ENCODE results near the gene LIN7C.

The LIN7C gene

DNA sequence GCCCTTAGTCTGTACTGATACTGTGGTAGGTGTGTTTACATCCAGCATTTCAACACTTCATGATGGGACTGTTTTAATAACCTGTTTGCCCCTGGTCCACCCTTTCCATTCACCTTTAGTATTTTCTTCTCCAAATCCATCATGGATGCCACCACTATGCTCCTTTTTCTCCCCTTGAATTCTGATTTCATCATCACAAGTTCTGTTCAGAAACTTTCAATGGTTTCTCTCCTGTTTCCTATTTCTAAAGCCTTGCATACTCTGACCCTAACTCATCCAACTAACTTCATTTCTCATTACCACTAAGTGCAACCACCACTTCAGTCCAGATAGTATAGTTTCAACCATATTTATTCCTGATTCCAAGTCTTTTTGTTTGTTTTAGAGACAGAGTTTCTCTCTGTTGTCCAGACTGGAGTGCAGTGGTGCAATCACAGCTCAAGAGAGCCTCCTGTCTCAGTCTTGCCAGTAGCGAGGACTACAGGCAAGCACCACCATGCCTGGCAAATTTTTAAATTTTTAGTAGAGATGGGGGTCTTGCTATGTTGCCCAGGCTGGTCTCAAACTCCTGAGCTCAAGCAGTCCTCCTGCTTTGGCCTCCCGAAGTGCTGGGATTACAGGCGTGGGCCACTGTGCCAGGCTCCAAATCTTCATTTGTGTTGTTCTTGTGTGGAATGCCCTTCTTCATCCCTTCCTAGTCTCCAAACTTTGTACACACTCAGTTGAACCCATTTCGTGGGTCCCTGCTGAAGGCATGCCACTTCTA is 1.2 kb upstream of the LIN7C start:
- no peak for DNase-seq

DNA sequence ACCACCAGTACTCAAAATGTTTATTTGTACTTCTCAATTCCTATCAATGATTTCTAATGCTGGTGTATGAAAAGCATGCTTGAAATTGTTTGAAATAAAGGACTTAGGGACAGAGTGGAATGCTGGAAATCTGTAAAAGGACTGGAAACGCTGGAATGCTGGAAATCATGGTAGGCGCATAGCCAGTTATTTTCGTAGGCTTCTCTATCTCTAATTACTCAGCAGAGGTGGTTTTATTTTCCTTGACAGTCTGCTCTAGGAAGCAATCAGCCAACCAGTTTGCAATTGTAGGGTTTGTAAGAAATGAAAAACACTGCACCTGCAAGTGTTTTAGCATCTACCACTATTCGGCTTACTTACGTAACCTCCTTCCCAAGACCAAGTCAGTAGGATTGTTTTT is 788 bp downstream of the LIN7C start:
- DNase-seq, result no peak

DNA sequence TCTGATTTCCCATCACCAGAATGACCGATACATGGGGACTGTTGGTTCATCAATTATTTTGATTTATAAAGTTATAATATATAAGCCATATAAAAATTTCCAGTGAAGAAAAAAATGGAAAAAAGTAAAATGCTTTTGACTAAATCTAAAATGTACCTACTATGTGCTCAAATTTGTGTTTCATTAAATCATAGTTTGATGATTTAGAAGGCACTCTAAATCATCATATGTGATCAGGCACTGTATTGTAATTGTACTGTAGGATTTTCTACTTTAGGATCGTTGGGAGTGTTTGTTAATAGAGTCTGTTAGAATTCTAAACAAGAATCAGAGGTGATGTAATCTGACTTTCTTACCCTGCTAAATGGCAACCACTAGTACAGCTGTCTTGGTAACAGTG is 2.4 kb downstream of the LIN7C start:
- no peak for DNase-seq

DNA sequence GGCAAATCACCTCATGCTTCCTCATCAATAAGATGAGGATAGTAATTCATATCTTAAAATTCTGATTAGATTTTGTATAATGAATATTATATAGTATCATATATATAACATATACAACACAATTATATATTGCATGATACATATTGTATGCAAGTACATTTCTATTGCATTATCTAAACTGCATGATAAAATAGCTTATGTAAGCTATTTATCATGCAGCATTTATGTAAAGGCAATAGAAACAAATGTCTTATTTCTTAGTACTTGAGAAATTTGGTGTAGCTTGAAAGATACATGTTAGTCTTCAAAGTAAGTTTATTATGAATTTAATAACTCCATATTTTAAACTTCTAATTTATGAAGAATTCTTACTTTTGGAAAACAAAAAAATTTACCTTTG is 5.5 kb downstream of the LIN7C start:
- no peak for DNase-seq

DNA sequence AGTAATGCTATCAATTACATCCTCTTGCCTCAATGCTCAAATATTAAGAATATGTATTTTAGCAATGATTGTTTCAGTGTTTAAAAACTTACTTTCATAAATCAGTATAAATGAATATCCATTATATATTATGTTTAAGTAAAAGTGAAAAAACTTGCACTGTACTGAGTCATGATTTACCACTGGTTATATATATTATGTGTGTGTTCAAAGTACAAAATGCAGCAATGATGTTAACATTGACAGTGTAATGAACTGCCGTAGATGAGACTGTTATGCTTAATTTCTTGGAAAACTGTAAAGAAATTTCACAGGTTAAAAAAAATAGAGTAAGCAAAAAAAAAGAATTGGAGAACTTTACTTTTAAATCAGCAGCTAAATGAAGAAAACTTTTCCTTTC is 8.7 kb downstream of the LIN7C start:
- DNase-seq, result no peak

GRCh38 chr11:27497284-27497866 is 9.2 kb downstream of the LIN7C start:
- peak in 1 of 2 donors; percentile 19 for DNase-seq

- no peak for DNase-seq
Measured at GRCh38 chr11:27496461-27496860, 10.1 kb downstream of the LIN7C start.

DNA sequence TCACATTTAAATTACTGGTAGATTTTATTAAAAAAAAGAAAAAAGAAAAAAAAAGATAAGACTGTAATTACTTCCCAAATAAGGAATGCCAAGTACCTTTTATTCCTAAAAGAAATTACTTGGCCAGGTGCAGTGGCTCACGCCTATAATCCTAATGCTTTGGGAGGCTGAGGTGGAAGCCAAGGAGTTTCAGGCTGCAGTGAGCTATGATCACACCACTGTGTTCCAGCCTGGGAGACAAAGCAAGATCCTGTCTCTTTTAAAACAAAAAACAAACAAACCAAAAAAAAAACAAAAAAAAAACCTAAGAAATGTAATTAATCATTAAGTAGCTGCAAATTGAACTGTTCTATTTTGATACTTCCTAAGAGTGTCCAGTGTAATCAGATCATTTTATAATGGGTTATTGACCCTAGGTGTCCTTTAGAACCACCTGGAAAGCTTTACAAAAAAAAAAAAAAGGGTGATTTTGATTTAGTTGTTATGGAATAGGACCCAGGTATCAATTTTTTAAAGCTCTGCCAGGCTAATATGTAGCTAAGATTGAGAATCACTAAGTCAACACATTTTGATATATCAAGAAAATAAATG is 10.8 kb downstream of the LIN7C start:
- no peak for DNase-seq

DNA sequence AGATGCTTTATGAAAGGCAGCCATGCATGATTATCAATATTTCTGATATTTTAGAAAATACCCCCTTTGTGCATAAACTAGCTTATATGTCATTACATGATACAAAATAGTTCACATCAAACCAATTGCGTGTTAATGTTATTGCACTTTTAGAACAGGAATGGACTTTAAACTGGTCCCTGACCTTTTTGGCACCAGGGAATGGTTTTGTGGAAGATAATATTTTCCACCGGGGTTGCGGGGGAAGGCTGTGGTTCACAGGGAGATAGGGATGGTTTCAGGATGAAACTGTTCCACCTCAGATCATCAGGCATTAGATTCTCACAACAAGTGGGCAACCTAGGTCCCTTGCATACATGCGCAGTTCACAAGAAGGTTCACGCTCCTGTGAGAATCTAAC is 17.5 kb downstream of the LIN7C start:
- DNase-seq, result no peak

DNA sequence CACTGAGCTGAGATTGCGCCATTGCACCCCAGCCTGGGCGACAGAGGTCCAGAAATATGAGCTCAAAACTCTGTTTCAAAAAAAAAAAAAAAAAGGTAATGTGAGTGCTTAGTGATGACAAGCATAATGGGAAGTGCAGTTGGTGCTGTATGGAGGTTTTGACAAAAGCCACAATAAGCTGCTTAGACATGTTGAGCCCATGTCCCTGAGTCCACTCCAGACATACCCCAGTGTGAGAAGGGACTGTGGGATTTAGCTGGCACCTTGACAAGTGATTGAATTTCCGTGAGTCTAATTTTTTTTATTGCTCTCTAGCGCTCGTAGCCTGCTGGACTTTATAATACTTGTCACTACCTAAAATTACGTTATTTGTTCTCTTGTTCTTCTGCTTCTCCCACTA is 18.9 kb downstream of the LIN7C start:
- no peak for DNase-seq

DNA sequence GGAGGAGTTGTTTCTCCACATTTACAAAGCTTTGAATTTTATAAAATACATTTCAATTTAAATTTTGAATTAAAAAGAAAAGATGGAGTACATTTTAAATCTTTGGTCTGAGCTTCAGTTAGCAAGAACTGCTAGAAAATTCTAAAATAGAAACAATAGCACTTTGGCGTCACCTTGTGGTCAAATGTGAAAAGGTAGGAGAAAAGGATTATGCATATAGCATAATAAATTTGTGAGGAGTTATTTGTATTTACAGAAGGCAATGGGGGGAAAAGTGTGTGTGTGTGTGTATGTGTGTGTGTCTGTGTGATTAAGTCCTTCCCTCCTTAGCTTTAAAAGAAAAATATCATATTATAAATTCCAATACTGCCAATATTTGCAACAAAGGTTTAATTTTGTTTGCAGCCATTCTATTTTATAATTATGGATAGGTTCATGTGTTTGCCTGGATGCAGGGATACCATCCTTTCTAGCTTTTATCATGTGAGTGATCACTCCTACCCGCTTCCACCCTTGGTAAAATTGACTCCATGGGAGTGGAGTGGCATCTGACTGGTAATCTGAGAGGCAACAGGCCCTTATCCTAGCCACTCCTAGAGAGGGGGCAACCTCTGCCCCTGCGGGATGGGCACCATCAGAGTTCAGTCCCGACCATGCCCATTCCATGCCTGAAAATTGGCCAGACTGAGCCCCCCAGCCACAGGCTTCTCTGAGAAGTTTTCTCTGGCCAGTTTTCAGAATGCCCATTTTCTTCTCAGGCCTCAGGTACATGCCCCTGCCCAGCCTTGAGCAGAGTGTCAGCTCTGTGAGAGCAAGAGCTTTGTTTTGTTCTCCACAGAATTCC is 20.4 kb downstream of the LIN7C start:
- peak in 1 of 2 donors; percentile 64 for DNase-seq

DNA sequence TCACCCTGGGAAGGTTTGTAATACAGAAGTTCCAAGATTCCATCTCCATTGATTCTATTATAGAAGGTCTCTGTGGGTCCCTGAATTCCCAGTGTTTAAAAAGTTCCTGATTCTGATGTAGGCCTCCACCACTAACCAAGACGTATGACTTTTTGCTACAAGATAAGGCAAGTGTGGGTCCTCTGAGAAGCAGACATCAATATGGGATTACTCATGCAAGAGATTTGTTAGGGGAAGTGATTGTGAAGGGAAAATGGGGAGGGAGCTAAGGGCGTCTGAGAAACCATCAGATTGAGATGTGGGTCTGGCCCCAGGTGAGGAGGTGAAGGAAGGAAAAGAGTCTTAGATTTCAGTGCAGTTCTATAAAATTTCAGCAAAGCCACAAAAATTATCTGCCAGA is 23.8 kb downstream of the LIN7C start:
- no peak for DNase-seq

DNA sequence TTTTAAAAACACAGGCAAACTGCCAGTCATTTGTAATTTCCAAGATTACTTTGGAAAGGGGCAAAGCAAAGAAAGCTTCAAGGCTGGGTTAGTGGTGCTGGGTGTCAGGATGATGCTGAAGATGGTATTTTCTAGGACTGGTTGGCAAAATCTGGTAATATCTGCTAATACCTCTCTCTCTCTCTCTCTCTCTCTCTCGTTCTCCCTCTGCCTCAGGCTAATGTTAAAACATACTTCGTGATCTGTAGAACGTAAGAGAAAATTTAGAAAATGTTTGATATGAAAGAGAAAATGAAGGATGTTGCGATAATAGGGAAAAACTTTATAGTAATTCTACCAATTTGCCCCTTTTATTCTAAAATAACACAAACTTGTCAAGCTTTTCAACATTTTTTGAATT is 24.6 kb downstream of the LIN7C start:
- no peak for DNase-seq

DNA sequence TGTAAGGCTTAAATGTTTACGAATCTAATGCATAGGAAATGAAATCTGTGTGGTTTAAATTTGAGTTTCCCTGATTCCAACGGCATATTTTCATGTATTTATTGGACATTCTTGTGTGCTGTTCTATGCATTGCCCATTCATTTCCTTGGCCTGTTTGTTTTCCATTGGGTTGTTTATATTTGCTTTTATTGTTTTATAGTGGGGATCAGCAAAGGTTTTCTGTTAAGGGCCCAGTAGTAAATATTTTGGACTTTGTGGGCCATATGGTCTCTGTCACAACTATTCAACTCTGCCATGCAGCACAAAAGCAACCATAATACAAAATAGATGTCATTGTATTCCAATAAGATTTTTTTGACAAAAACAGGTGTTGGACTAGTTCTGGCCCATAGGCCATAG is 28.7 kb downstream of the LIN7C start:
- DNase-seq, result no peak

GRCh38 chr11:27477243-27477642 is 29.3 kb downstream of the LIN7C start:
- no peak for DNase-seq

DNA sequence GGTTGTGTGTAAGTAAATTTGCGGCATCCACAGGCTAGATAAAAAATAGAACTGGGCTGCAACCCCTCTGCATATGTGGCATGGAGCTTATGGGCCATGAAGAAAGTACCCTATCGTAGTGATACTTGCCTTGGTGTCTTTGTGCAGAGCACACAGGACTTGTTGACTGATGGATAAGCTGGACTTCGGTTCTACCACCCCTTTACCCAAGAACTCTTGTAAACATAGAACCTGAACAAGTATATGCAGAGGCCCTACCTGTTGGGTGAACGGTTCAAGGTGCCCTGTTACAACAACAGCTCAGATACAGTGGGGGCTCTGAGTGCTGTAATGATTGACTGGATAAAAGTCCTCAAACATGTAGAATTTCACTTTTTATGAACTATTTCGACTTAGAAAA is 30.9 kb downstream of the LIN7C start:
- no peak for DNase-seq

GRCh38 chr11:27473017-27473406 is 33.6 kb downstream of the LIN7C start:
- no peak for DNase-seq

DNA sequence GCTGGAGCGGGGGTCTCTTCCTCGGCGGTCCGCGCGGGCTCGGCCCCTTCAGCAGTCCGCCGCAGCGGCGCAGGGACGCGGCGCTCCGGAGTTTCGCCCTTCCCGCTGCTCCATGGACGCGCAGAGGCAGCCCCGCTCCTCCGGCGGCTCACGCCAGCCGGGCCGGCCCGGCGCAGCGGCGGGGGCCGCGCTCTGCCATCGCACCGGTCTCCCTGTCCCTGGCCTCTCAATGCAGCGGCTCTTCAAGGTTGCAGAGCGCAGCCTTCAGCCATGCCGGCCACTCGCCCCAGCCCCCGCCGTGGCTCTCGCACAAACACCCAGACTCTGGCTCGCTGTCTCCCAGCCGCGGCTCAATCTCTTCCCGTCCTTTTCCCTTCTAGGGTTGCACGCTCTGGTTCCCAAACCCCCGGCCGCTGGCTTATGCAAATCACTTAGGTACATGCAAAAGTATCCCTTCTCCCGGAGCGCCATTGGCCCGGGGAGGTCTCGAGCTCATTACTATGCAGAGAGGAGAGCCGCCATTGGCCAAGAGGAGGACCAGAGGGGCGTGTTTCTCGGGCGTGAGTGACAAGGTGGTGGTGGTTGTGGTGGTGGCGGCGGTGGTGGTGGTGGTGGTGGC is 34.1 kb downstream of the LIN7C start, which contains the start of gene LGR4:
Gene LGR4 (minus strand): TSS at position 393 of the 619 bp plus-strand sequence. CDS start 488 bp downstream, outside the sequence.
- DNase-seq, result peak; percentile 75 to 81

DNA sequence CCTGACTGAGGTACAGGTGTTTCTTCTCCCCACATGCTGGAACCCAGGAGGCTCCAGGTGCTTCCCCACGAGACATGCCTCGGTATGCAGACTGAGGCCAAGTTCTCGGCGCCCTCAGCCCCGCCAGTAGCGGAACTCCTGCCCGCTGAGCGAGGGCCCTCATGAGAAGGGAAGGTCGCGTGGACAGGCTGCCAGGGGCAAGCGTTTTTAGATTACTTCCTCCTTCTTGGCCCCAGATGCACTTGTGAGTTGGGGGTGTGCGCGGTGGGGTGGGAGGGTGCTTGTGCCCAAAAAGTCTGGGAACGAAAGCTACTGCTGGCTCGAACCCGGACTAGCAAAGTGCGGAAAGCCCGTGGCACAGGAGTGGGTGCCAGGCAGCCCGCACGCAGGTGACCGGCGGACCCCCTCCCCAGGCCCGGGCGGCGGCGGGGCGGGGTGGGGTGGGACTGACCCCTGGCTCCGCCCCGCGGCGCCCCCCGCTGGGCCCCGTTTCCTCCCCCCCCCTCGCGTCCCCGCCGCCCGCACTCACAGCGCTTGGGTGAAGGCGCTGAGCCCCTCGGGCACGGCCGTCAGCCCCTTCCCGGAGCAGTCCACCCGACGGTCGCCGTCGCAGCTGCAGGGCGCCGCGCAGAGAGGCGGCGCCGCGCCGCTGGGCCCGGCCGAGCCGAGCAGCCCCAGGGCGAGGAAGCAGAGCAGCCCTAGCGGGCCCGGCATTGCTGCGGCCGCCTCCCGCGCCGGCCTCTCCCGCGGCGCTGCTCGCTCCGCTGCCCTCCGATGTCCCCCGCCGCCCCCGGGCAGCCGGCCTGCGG is 34.8 kb downstream of the LIN7C start:
- peak; percentile 15 to 31 for DNase-seq

DNA sequence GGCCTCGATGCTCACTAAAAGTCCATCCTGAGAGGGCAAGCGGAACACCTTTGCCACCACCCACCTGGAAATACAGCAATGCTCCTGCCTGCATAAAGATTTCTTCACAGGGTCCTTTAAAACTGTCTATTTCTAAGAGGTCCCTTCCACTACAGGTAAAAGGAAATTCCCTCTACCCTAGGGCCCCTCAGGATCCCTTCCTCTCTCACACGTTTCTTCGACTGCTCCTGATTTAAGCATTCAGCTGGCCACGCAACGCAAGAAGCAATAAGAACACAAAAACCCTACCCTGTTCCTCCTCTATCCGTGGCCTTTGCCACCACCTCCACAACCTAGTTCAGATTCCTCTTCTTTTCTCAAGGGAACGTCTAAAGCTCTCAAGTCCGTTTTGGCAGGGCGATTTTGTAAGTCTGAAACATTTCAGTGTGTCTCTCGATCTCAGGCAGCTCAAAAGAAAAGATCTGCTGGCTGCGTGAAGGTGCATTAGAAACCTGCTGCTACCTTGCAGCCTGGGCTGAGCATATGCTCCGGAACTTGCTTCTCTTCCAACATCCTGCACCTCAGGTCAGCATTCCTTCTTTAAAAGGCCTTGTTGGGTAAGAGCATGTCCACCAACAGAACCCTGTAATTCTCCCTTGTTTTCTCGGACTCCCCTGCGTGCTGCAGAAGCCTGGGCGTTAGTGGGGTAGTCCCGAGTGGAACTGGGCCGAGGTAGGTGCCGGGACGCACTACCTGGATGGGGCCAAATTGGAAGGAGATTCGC is 35.6 kb downstream of the LIN7C start:
- DNase-seq, result no peak

- DNase-seq, result no peak
Measured at GRCh38 chr11:27470166-27470565, 36.4 kb downstream of the LIN7C start.

Data from CD4-positive, alpha-beta T cell treated with Interleukin-1 beta for 1 hour (primary cell).